Hepatocyte (in vitro differentiated cells): ENCODE measurements around the gene TUBD1. TPM values are rescaled to one million over a fixed set of nuclear protein-coding genes. Genes with fewer than 3 reads are reported as not detected.
A peak's percentile ranks its signal among the peaks of the same experiment; 100 is the strongest.

Experiments used
- DNase-seq: peaks from one replicate; pipeline ENCODE4 v3.0.0-alpha.2; 2016; ENCODE audit warnings: low spot score
- H2AFZ ChIP-seq: fragments of 200-600 bp; sonication (generic); 2 replicates; pipeline ENCODE4 v1.6.0; 2016; ENCODE audit warnings: antibody characterized with exemption, mild to moderate bottlenecking
- H3K27ac ChIP-seq: fragments of 200-600 bp; sonication (generic); 2 replicates; pipeline ENCODE4 v1.5.1; 2016; ENCODE audit warnings: mild to moderate bottlenecking
- H3K27me3 ChIP-seq: fragments of 200-600 bp; sonication (generic); 2 replicates; pipeline ENCODE4 v1.6.1; 2016
- H3K36me3 ChIP-seq: fragments of 200-600 bp; sonication (generic); replicated peaks from 2 replicates; pipeline ENCODE4 v1.5.1; 2016; ENCODE audit warnings: low read depth; ENCODE audit not compliant: insufficient read depth
- H3K4me1 ChIP-seq: fragments of 200-600 bp; sonication (generic); 2 replicates; pipeline ENCODE4 v1.5.1; 2016; ENCODE audit warnings: mild to moderate bottlenecking, moderate library complexity; ENCODE audit not compliant: insufficient read depth
- H3K4me2 ChIP-seq: fragments of 200-600 bp; sonication (generic); 2 replicates; pipeline ENCODE4 v1.6.0; 2016
- H3K4me3 ChIP-seq: fragments of 200-600 bp; sonication (generic); 2 replicates; pipeline ENCODE4 v1.5.1; 2016; ENCODE audit warnings: mild to moderate bottlenecking
- H3K79me2 ChIP-seq: fragments of 200-600 bp; sonication (generic); 2 replicates; pipeline ENCODE4 v1.6.0; 2017; ENCODE audit warnings: mild to moderate bottlenecking
- H3K9me2 ChIP-seq: fragments of 200-600 bp; sonication (generic); replicated peaks from 2 replicates; pipeline ENCODE4 v1.6.0; 2017; ENCODE audit warnings: mild to moderate bottlenecking; ENCODE audit not compliant: insufficient read depth
- H3K9me3 ChIP-seq: fragments of 200-600 bp; sonication (generic); 2 replicates; pipeline ENCODE4 v1.5.1; 2016; ENCODE audit warnings: low read depth, mild to moderate bottlenecking
- H4K20me1 ChIP-seq: fragments of 200-600 bp; sonication (generic); 2 replicates; pipeline ENCODE4 v1.6.0; 2016; ENCODE audit warnings: mild to moderate bottlenecking; ENCODE audit not compliant: insufficient read depth, poor library complexity, severe bottlenecking
- EZH2 ChIP-seq: fragments of 200-600 bp; sonication (generic); IDR thresholded peaks from 2 replicates; pipeline ENCODE4 v1.6.1; 2016; ENCODE audit warnings: antibody characterized with exemption, mild to moderate bottlenecking, borderline replicate concordance
- EZH2phosphoT487 ChIP-seq: fragments of 200-600 bp; sonication (generic); IDR thresholded peaks from one replicate; pipeline ENCODE4 v1.6.1; 2018; ENCODE audit warnings: antibody characterized with exemption, mild to moderate bottlenecking, low read depth, moderate library complexity; ENCODE audit not compliant: unreplicated experiment, severe bottlenecking
- WGBS: methylation state at CpG from one replicate; pipeline ENCODE4 v1.1.6; 2016; ENCODE audit warnings: low lambda C conversion rate; ENCODE audit errors: missing lambda C conversion rate; 5-methylcytosine and 5-hydroxymethylcytosine counted together
- polyA plus RNA-seq: library from polyadenylated mRNA; unstranded; fragments of >200 nt; fragmentation: Nextera tagmentation; extraction: Ambion mirVana; gene quantifications from 2 replicates; pipeline ENCODE4 v1.2.1, GENCODE V29; 2016
- total RNA-seq: library from RNA; depleted of rRNA; stranded (reverse); fragments of >200 nt; gene quantifications from 2 replicates; pipeline ENCODE4 v1.2.3, GENCODE V29; 2014
- TF ChIP-seq, protein P1 (sequence below): fragments of 200-600 bp; sonication (generic); IDR thresholded peaks from 2 replicates; pipeline ENCODE4 v1.5.1; 2016; ENCODE audit warnings: antibody characterized with exemption, mild to moderate bottlenecking; ENCODE audit not compliant: poor library complexity

The TUBD1 gene
- total and polyA plus RNA-seq, 2 experiments from 2014 or later = 11.8 to 12.0 TPM

DNA sequence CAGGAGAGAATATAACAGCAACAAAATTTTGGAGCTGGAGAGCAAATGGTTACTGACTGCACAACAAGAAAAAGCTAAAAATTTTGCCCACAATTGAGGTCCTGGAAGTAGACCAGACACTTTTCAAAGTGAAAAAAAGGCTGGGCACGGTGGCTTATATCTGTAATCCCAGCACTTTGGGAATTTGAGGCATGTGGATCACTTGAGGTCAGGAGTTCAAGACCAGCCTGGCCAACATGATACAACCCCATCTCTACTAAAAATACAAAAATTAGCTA is 22.9 kb downstream of the TUBD1 start:
- H2AFZ ChIP-seq = no peak overlapping the region
- no peaks in the 10 kb centered on the region for H3K79me2 ChIP-seq
- no peak overlapping the region for H3K4me3 ChIP-seq
- no peak for DNase-seq
- H3K27ac ChIP-seq = peak overlapping the region; percentile 53
- peaks cover 5% of the 10 kb centered on the region for H3K4me1 ChIP-seq
- no peaks in the 10 kb centered on the region for H4K20me1 ChIP-seq
- no peaks in the 10 kb centered on the region for H3K36me3 ChIP-seq
- TF ChIP-seq, protein P1, sequence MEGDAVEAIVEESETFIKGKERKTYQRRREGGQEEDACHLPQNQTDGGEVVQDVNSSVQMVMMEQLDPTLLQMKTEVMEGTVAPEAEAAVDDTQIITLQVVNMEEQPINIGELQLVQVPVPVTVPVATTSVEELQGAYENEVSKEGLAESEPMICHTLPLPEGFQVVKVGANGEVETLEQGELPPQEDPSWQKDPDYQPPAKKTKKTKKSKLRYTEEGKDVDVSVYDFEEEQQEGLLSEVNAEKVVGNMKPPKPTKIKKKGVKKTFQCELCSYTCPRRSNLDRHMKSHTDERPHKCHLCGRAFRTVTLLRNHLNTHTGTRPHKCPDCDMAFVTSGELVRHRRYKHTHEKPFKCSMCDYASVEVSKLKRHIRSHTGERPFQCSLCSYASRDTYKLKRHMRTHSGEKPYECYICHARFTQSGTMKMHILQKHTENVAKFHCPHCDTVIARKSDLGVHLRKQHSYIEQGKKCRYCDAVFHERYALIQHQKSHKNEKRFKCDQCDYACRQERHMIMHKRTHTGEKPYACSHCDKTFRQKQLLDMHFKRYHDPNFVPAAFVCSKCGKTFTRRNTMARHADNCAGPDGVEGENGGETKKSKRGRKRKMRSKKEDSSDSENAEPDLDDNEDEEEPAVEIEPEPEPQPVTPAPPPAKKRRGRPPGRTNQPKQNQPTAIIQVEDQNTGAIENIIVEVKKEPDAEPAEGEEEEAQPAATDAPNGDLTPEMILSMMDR = no peak
- TF ChIP-seq EZH2 = no peak
- no peak for TF ChIP-seq EZH2phosphoT487
- H3K27me3 ChIP-seq = no peaks in the 10 kb centered on the region
- H3K9me2 ChIP-seq = no peaks in the 10 kb centered on the region
- no peak overlapping the region for H3K4me2 ChIP-seq
- no peaks in the 10 kb centered on the region for H3K9me3 ChIP-seq
- 45% methylated on average over 1 of the region's 1 CpG for WGBS

DNA sequence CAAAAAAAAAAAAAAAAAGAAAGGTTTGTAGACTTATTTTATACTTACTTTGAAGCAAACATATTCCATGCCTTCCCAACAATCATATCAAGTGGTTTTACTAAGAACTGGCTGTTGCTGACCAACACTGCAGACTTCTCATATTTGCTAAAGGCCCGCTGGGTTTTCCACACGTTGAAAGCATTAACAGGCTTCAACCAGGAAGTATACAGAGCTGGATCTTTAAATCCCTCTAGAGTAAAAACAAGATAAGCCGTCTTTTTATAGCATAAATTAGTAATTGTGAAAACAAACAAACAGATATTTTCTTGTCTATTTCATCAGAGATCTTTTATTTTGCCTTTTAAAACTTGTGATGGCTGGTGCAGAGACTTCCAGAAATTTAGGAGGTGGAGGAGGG is 29.1 kb downstream of the TUBD1 start:
- H3K9me3 ChIP-seq = no peaks in the 10 kb centered on the region
- no peak overlapping the region for H3K4me3 ChIP-seq
- no peak overlapping the region for H3K4me2 ChIP-seq
- 52% methylated on average over 3 of the region's 3 CpGs for WGBS
- H4K20me1 ChIP-seq = no peaks in the 10 kb centered on the region
- no peaks in the 10 kb centered on the region for H3K9me2 ChIP-seq
- no peak overlapping the region for H2AFZ ChIP-seq
- TF ChIP-seq EZH2phosphoT487 = no peak
- no peak for TF ChIP-seq EZH2
- TF ChIP-seq, protein P1 = no peak
- no peaks in the 10 kb centered on the region for H3K4me1 ChIP-seq
- no peaks in the 10 kb centered on the region for H3K79me2 ChIP-seq
- H3K36me3 ChIP-seq = no peaks in the 10 kb centered on the region
- no peaks in the 10 kb centered on the region for H3K27me3 ChIP-seq
- H3K27ac ChIP-seq = no peak overlapping the region
- no peak for DNase-seq

DNA sequence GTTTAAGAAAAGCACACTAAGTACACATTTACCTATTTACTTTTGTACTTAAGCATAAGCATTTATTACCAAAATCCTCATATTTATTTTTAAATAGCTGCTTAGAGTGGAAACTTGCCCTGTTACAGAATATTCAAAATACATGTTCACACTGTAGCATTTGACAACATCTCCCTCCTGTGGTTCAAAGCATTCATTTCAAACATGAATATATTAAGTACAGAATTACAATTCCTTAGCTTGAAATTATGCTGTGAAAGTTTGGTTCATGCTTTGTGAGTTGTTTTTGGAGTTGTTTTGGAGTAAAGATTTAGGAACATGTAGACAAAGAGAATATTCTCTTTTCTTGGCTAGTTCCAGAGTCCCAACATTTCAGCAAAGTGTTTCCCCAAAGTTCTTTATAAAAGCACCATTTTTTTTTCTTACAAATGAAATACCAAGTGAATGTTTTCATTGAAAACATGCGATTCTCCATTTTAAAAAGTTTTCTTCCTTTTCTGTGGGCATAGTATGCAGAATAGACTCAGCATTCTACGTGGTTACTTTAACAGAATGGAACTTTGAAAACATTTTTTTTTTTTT is 33.2 kb downstream of the TUBD1 start:
- H2AFZ ChIP-seq = no peak overlapping the region
- no peak overlapping the region for H3K4me3 ChIP-seq
- H3K9me3 ChIP-seq = no peaks in the 10 kb centered on the region
- no peak for TF ChIP-seq EZH2
- TF ChIP-seq, protein P1 = peak; percentile 68
- H3K36me3 ChIP-seq = no peaks in the 10 kb centered on the region
- H4K20me1 ChIP-seq = no peaks in the 10 kb centered on the region
- DNase-seq = no peak
- H3K4me2 ChIP-seq = no peak overlapping the region
- no peaks in the 10 kb centered on the region for H3K9me2 ChIP-seq
- H3K4me1 ChIP-seq = peaks cover 4% of the 10 kb centered on the region
- H3K79me2 ChIP-seq = no peaks in the 10 kb centered on the region
- H3K27ac ChIP-seq = no peak overlapping the region
- H3K27me3 ChIP-seq = no peaks in the 10 kb centered on the region
- 90% methylated on average over 2 of the region's 2 CpGs for WGBS

DNA sequence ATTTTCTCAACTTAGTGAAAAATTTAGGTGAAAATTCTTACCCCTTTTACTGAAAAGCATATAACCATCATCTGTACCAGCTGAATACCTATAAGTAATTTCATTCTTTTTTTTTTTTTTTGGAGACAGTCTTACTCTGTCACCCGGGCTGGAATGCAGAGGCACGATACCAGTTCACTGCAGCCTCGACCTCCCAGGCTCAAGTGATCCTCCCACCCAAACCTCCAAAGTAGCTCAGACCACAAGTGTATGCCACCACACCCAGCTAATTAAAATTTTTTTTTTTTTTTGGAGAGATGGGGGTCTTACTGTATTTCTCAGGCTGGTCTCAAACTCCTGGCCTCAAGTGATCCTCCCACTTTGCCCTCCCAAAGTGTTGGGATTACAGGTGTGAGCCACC is 33.8 kb downstream of the TUBD1 start:
- TF ChIP-seq EZH2phosphoT487 (no peak), EZH2 (no peak)
- TF ChIP-seq, protein P1 = no peak

More for the DNA sequence above, 33.8 kb downstream of the TUBD1 start:
- WGBS = 79% methylated on average over 3 of the region's 3 CpGs
- Histone ChIP-seq H3K27me3 (no peaks in the 10 kb centered on the region), H3K9me3 (no peaks in the 10 kb centered on the region), H3K27ac (no peak overlapping the region), H3K4me2 (no peak overlapping the region), H3K4me3 (no peak overlapping the region), H3K79me2 (no peaks in the 10 kb centered on the region), H3K9me2 (no peaks in the 10 kb centered on the region), H3K36me3 (no peaks in the 10 kb centered on the region), H2AFZ (no peak overlapping the region), H4K20me1 (no peaks in the 10 kb centered on the region), H3K4me1 (peaks cover 4% of the 10 kb centered on the region)
- DNase-seq = no peak
